Sigmoid colon (tissue), 7 donors: ENCODE measurements around the gene ATP5F1D. TPM values are rescaled to one million over a fixed set of nuclear protein-coding genes. Genes with fewer than 3 reads are reported as not detected.

Experiments
- DNase-seq: peaks from one replicate; pipeline ENCODE4 v3.0.0-alpha.2; 2019
- H3K27ac ChIP-seq, 4 donors: fragments of 200-600 bp; sonication (generic); one replicate each; pipeline ENCODE4 v1.5.1; 2016 to 2019; ENCODE audit warnings: mild to moderate bottlenecking in 1 of 4
- H3K27me3 ChIP-seq, 3 donors: fragments of 200-600 bp; sonication (generic); one replicate each; pipeline ENCODE4 v1.5.1; 2019; ENCODE audit warnings: mild to moderate bottlenecking in 1 of 3
- H3K36me3 ChIP-seq, 4 donors: fragments of 200-600 bp; sonication (generic); one replicate each; pipeline ENCODE4 v1.5.1; 2016 to 2019
- H3K4me1 ChIP-seq, 4 donors: fragments of 200-600 bp; sonication (generic); one replicate each; pipeline ENCODE4 v1.5.1; 2017 to 2019
- H3K4me3 ChIP-seq, 4 donors: fragments of 200-600 bp; sonication (generic); one replicate each; pipeline ENCODE4 v1.5.1; 2017 to 2019; ENCODE audit warnings: mild to moderate bottlenecking in 2 of 4, moderate library complexity in 1 of 4
- H3K9me3 ChIP-seq, 4 donors: fragments of 200-600 bp in 3 of 4; sonication (generic) in 3 of 4; one replicate each; pipeline versions ENCODE4 v1.5.1 to v1.6.1; 2013 to 2019
- EP300 ChIP-seq, 4 donors: sonication (generic); formaldehyde crosslinking; IDR thresholded peaks; one replicate each; pipeline ENCODE4 v1.6.1; 2017; ENCODE audit warnings: antibody characterized with exemption in 4 of 4
- POLR2A ChIP-seq, 2 donors: fragments of 450-650 bp; IDR thresholded peaks; one replicate each; pipeline ENCODE4 v1.6.1; 2016; ENCODE audit warnings: antibody characterized with exemption in 2 of 2, mild to moderate bottlenecking in 2 of 2, moderate library complexity in 2 of 2
- POLR2AphosphoS5 ChIP-seq, 4 donors: sonication (generic); formaldehyde crosslinking; IDR thresholded peaks; one replicate each; pipeline ENCODE4 v1.6.1; 2017; ENCODE audit warnings: antibody characterized with exemption in 4 of 4
- WGBS, 2 donors: extraction: QIAGEN DNeasy Blood & Tissue Kit; methylation state at CpG; one replicate each; pipeline ENCODE4 v1.1.7; 2013; 5-methylcytosine and 5-hydroxymethylcytosine counted together
- intact Hi-C: fragments of 100-400 bp; cut with DNase I; formaldehyde crosslinking; loops from one replicate; pipeline ENCODE4 v1.15.1; 2023
- polyA plus RNA-seq, 3 donors: library from polyadenylated mRNA; stranded (reverse); fragments of 200-250 nt; gene quantifications; one replicate each; pipeline ENCODE4 v1.2.3, GENCODE V29; 2013
- total RNA-seq, 4 donors: library from RNA; depleted of rRNA; stranded (reverse); fragments of >200 nt; gene quantifications; one replicate each; pipeline ENCODE4 v1.1.0, GENCODE V29; 2016
- TF ChIP-seq, protein P1 (sequence below), 4 experiments: fragments of 450-650 bp in 3 of 4; fragments of 200-600 bp in 1 of 4; IDR thresholded peaks; one replicate each; pipeline ENCODE4 v1.5.1; 2016 to 2019; ENCODE audit warnings: antibody characterized with exemption in 4 of 4, mild to moderate bottlenecking in 3 of 4, moderate library complexity in 2 of 4
- donor health status: healthy with polysubstance abuse.
- donor health status: Bipolar disorder and iron deficiency.
- donor health status: healthy.

The ATP5F1D gene
- total and polyA plus RNA-seq, 7 donors = 74.7 to 390 (median 112) TPM

DNA sequence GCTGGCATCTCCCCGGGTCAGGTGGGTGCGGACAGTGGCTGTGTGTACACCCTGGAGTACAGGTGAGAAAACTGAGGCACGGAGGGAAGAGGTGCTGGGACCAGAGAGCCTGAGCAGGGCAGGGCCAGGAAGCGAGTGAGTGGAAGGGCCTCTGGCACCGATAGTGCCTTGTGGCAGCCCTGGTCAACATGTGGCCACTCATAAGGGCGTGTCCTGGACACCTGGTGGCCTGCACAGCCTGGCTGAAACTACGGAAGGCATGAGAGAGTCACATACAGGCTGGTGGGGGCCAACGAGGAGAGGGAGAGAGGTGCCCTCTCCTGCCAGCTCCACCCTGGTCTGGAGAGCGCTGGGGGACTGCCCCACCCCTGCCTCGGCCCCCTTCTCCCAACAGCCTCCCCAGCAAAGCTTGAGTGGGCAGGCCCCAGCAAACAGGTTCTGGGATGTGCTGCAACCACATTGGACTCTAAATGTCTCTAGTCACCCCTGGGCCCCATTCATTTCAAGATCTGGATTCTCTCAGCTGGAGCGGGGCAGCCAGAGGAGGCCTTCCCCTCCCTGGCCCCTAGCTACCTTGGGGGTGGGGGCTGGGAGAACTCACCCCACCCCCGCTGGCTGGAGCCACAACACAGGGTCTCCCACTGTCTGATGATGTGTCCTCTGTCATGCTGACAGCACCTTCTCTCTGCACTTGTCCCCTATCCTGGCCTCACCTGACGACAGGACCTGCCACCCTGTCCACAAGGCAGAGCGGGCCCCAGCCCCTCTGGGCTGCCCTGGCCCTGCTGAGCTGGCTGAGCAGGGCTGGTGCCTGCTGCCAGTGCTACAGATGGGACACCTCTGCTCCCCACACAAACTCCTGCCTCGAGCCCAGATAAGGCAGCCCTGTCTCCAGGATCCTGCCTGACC is 9.6 kb upstream of the ATP5F1D start:
- TF ChIP-seq EP300 (IDR thresholded peaks at IDR 0.05) (no peak), POLR2A (IDR thresholded peaks at IDR 0.05) (no peak), POLR2AphosphoS5 (IDR thresholded peaks at IDR 0.05) (no peak)
- TF ChIP-seq, protein P1, sequence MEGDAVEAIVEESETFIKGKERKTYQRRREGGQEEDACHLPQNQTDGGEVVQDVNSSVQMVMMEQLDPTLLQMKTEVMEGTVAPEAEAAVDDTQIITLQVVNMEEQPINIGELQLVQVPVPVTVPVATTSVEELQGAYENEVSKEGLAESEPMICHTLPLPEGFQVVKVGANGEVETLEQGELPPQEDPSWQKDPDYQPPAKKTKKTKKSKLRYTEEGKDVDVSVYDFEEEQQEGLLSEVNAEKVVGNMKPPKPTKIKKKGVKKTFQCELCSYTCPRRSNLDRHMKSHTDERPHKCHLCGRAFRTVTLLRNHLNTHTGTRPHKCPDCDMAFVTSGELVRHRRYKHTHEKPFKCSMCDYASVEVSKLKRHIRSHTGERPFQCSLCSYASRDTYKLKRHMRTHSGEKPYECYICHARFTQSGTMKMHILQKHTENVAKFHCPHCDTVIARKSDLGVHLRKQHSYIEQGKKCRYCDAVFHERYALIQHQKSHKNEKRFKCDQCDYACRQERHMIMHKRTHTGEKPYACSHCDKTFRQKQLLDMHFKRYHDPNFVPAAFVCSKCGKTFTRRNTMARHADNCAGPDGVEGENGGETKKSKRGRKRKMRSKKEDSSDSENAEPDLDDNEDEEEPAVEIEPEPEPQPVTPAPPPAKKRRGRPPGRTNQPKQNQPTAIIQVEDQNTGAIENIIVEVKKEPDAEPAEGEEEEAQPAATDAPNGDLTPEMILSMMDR (IDR thresholded peaks at IDR 0.05) = no peak
- Histone ChIP-seq H3K4me3 (no peak overlapping the region), H3K27ac (peak overlapping the region; percentile 14 to 60 (median 36)), H3K9me3 (no peaks in the 10 kb centered on the region), H3K36me3 (peaks cover 0 to 15% (median 9%) of the 10 kb centered on the region in 4 donors), H3K27me3 (peaks cover 2 to 14% (median 2%) of the 10 kb centered on the region in 3 donors), H3K4me1 (peaks cover 0 to 30% (median 25%) of the 10 kb centered on the region in 4 donors)
- WGBS, 2 donors = 44 to 79% methylated on average over 15 of the region's 15 CpGs
- intact Hi-C loops = no loop called here
- DNase-seq = no peak

DNA sequence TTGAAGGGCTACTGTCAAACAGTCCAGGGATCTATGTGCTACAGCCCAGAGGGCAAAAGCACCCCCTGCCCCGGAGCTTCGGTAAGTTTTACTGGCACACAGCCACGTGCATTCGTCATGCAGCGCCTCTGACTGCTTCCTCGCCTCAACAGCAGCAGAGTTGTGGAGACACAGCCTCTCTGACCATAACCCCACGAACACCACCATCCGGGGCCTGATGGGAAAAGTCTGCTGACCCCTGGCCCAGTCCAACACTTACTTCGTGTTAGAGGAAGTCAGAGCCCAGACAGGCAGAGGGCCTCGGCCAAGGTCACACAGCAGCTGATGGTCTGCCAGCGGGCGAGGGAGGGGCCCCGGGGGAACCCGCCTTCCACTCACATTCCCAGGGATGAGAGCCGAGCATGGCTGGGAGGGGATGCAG is 8.9 kb upstream of the ATP5F1D start:
- no peak overlapping the region for H3K4me3 ChIP-seq
- 11 to 44% methylated on average over 15 of the region's 15 CpGs for WGBS, 2 donors
- peaks cover 0 to 8% (median 3%) of the 10 kb centered on the region in 4 donors for H3K36me3 ChIP-seq
- TF ChIP-seq, protein P1 (IDR thresholded peaks at IDR 0.05) = no peak
- peak in 1 of 4 donors; percentile 20 for TF ChIP-seq POLR2AphosphoS5 (IDR thresholded peaks at IDR 0.05)
- H3K27ac ChIP-seq = peak overlapping the region; percentile 14 to 60 (median 36)
- peak; percentile 86 for DNase-seq
- no peaks in the 10 kb centered on the region for H3K9me3 ChIP-seq
- intact Hi-C loops = no loop called here
- peaks cover 6 to 19% (median 7%) of the 10 kb centered on the region in 3 donors for H3K27me3 ChIP-seq
- H3K4me1 ChIP-seq = peaks cover 0 to 36% (median 31%) of the 10 kb centered on the region in 4 donors

DNA sequence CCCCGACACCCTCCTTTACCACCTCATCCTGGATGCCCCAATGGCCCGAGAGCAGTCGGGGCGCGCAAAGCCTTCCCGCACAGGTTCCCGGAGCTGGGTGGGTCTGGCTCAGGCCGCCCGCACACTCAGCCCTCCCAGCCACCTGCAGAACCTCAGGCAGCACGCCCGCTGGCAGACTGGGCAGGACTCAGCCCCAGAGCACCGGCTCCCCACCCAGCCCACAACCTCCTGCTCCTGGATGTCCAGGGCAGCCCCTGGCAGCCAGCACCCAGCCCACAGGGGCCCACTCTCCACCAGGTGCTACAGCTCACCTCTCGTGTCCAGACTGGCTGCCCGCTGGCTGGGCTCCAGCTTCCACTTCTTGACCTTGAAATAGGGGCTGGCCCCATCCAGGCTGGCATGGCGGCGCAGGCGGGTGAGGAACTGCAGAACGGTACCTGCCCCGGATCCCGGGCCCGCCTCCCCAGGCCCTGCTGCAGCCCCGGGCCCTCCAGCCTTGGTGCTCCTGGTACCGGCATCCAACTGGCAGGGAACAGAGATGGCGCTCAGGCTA is 8.4 kb upstream of the ATP5F1D start:
- intact Hi-C loops = no loop called here
- TF ChIP-seq, protein P1 (IDR thresholded peaks at IDR 0.05) = no peak
- TF ChIP-seq EP300 (IDR thresholded peaks at IDR 0.05) = no peak
- TF ChIP-seq POLR2AphosphoS5 (IDR thresholded peaks at IDR 0.05) = no peak
- no peak for TF ChIP-seq POLR2A (IDR thresholded peaks at IDR 0.05)
- Histone ChIP-seq H3K27me3 (peaks cover 6 to 19% (median 7%) of the 10 kb centered on the region in 3 donors), H3K9me3 (no peaks in the 10 kb centered on the region), H3K36me3 (peaks cover 0 to 2% (median under 1%) of the 10 kb centered on the region in 4 donors), H3K4me3 (no peak overlapping the region), H3K4me1 (peaks cover 0 to 37% (median 34%) of the 10 kb centered on the region in 4 donors), H3K27ac (peak overlapping the region in 3 of 4 donors; percentile 14 to 60 (median 54))
- DNase-seq = no peak
- WGBS, 2 donors = 20 to 73% methylated on average over 24 of the region's 24 CpGs

DNA sequence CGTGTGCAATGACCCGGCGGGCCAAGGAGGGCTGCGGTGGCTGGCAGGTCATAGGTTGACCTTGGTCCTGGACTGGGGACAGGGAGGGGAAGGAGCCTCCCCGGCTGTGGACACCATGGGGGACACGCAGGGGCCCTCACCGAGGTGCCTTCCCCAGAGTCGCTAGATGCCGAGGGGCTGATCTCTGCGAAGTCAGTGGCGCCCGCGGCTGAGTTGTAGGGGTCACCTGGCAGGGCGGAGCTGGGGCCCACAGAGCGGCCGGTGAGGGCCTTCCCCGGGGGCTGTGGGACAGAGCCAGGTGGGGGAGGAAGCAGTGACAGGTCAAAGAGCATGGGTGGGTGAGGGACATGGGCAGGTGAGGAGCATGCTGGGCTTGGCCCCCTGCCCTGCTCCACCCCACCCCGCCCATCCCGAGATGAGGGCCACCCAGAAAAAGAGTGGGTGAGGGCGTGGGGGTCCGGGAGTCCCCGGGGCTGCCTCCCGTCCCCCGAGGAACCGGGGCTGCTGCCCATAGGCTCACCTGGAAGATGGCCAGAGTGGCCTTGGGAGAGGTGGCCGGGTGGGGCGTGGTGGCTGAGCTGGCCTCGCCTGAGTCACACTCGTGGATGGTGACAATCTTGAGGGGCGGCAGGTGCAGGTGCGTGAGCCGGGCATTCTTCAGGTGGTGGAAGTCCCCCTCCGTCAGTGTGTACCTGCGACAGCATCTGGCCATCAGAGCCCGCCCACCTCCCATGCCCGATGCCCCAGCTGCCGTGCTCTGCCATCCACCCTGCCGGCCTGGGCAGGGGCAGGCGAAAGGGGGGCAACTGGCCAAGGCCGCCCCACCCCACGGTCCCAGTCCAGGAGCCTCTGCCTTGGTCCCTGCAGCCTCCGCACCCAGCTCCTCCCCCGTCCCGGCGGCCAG is 7.2 kb upstream of the ATP5F1D start:
- TF ChIP-seq, protein P1 (IDR thresholded peaks at IDR 0.05) = no peak
- no peak for TF ChIP-seq POLR2AphosphoS5 (IDR thresholded peaks at IDR 0.05)
- no peak for TF ChIP-seq EP300 (IDR thresholded peaks at IDR 0.05)
- no peak for TF ChIP-seq POLR2A (IDR thresholded peaks at IDR 0.05)
- H3K27ac ChIP-seq = no peak overlapping the region
- DNase-seq = no peak
- H3K27me3 ChIP-seq = peaks cover 6 to 19% (median 7%) of the 10 kb centered on the region in 3 donors
- no peaks in the 10 kb centered on the region for H3K9me3 ChIP-seq
- intact Hi-C loops = no loop called here
- peaks cover 0 to 41% (median 39%) of the 10 kb centered on the region in 4 donors for H3K4me1 ChIP-seq
- WGBS, 2 donors = 27 to 82% methylated on average over 45 of the region's 45 CpGs
- no peaks in the 10 kb centered on the region for H3K36me3 ChIP-seq
- H3K4me3 ChIP-seq = no peak overlapping the region
